Measurements from ENCODE around the gene SUPT20HL2.

- TF ChIP-seq CTCF (IDR thresholded peaks at IDR 0.05; ENCODE audit: insufficient read depth, low read length) (no peak), GABPA (IDR thresholded peaks at IDR 0.05; ENCODE audit: low read depth) (no peak)
Observed at GRCh38 chrX:24298191-24298590, 15.7 kb downstream of the SUPT20HL2 start.
